ENCODE data around the gene RNU6-1.

DNA sequence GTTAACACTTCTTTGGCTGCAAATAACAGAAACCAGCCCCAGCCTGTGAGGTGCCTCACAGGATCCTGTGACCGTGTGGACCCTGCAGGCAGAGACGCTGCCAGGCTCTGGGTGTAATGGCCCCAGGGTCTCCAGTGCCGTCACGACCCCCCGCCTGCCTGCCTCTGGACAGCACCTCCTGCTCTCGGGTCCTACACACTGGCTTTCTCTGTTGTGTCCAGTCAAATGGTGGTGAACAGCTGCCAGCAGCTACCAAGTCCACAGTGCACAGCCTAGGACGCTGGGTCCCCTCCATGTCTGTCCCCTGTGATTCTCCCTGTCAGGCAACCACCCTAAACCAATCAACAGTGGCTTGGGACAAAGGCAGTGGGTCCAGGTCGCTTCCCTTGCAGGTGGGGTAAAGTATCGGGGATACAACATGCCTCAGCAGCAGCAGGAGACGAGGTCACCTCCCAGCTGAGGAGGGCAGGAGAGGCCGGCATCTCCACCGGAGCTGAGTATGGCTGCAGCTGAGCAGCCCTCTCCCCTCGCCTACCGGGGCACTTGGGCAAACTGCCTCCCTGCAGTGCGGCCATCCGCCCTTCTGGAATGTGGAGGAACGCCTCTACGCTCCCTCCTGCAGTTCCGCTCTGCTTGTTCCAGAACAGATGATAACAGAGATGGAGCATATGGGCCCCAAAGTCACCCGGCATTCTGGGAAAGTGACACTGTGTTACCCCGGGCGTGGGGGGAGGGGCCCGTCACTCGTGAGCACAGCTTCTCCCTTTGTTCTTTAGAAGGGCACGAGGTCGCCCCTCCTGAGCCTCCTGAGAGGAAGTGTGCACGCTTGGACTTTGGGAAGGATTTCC lies 35.6 kb downstream of the RNU6-1 start:
- TF ChIP-seq NFE2L1 (CRISPR knock-in tag; IDR thresholded peaks at IDR 0.05) (no peak), SP1 (CRISPR knock-in tag; conservative IDR thresholded peaks at IDR 0.05) (peak; percentile 36; the same call in 1 of the 2 replicates)
- TF ChIP-seq, protein P1, sequence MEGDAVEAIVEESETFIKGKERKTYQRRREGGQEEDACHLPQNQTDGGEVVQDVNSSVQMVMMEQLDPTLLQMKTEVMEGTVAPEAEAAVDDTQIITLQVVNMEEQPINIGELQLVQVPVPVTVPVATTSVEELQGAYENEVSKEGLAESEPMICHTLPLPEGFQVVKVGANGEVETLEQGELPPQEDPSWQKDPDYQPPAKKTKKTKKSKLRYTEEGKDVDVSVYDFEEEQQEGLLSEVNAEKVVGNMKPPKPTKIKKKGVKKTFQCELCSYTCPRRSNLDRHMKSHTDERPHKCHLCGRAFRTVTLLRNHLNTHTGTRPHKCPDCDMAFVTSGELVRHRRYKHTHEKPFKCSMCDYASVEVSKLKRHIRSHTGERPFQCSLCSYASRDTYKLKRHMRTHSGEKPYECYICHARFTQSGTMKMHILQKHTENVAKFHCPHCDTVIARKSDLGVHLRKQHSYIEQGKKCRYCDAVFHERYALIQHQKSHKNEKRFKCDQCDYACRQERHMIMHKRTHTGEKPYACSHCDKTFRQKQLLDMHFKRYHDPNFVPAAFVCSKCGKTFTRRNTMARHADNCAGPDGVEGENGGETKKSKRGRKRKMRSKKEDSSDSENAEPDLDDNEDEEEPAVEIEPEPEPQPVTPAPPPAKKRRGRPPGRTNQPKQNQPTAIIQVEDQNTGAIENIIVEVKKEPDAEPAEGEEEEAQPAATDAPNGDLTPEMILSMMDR (IDR thresholded peaks at IDR 0.05) = no peak
- TF ChIP-seq, protein P2, sequence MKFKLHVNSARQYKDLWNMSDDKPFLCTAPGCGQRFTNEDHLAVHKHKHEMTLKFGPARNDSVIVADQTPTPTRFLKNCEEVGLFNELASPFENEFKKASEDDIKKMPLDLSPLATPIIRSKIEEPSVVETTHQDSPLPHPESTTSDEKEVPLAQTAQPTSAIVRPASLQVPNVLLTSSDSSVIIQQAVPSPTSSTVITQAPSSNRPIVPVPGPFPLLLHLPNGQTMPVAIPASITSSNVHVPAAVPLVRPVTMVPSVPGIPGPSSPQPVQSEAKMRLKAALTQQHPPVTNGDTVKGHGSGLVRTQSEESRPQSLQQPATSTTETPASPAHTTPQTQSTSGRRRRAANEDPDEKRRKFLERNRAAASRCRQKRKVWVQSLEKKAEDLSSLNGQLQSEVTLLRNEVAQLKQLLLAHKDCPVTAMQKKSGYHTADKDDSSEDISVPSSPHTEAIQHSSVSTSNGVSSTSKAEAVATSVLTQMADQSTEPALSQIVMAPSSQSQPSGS (CRISPR knock-in tag; IDR thresholded peaks at IDR 0.05; ENCODE audit: borderline replicate concordance, low read depth) = no peak
- TF ChIP-seq, protein P3, sequence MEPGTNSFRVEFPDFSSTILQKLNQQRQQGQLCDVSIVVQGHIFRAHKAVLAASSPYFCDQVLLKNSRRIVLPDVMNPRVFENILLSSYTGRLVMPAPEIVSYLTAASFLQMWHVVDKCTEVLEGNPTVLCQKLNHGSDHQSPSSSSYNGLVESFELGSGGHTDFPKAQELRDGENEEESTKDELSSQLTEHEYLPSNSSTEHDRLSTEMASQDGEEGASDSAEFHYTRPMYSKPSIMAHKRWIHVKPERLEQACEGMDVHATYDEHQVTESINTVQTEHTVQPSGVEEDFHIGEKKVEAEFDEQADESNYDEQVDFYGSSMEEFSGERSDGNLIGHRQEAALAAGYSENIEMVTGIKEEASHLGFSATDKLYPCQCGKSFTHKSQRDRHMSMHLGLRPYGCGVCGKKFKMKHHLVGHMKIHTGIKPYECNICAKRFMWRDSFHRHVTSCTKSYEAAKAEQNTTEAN (CRISPR knock-in tag; IDR thresholded peaks at IDR 0.05) = peak; percentile 73; the same call in 1 of the 2 replicates
